Measurements from ENCODE around the gene AOC3.

- TF ChIP-seq CTCF (IDR thresholded peaks at IDR 0.05; ENCODE audit: poor library complexity, severe bottlenecking), result no peak
- no peak for TF ChIP-seq EZH2 (IDR thresholded peaks at IDR 0.05; ENCODE audit: borderline replicate concordance, insufficient read depth, low read length, poor library complexity, severe bottlenecking)
- no peak for TF ChIP-seq EP300 (conservative IDR thresholded peaks at IDR 0.05; ENCODE audit: poor library complexity, severe bottlenecking)
- TF ChIP-seq, protein P1, sequence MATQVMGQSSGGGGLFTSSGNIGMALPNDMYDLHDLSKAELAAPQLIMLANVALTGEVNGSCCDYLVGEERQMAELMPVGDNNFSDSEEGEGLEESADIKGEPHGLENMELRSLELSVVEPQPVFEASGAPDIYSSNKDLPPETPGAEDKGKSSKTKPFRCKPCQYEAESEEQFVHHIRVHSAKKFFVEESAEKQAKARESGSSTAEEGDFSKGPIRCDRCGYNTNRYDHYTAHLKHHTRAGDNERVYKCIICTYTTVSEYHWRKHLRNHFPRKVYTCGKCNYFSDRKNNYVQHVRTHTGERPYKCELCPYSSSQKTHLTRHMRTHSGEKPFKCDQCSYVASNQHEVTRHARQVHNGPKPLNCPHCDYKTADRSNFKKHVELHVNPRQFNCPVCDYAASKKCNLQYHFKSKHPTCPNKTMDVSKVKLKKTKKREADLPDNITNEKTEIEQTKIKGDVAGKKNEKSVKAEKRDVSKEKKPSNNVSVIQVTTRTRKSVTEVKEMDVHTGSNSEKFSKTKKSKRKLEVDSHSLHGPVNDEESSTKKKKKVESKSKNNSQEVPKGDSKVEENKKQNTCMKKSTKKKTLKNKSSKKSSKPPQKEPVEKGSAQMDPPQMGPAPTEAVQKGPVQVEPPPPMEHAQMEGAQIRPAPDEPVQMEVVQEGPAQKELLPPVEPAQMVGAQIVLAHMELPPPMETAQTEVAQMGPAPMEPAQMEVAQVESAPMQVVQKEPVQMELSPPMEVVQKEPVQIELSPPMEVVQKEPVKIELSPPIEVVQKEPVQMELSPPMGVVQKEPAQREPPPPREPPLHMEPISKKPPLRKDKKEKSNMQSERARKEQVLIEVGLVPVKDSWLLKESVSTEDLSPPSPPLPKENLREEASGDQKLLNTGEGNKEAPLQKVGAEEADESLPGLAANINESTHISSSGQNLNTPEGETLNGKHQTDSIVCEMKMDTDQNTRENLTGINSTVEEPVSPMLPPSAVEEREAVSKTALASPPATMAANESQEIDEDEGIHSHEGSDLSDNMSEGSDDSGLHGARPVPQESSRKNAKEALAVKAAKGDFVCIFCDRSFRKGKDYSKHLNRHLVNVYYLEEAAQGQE (IDR thresholded peaks at IDR 0.05; ENCODE audit: borderline replicate concordance), result no peak
- no peak for TF ChIP-seq MXI1 (conservative IDR thresholded peaks at IDR 0.05; ENCODE audit: poor library complexity, severe bottlenecking)
- TF ChIP-seq POLR2AphosphoS5 (IDR thresholded peaks at IDR 0.05), result no peak
- TF ChIP-seq TAF1 (IDR thresholded peaks at IDR 0.05; ENCODE audit: low read depth), result no peak
- TF ChIP-seq SMC3 (conservative IDR thresholded peaks at IDR 0.05; ENCODE audit: poor library complexity), result no peak
These were observed 47.7 kb upstream of the AOC3 start for GRCh38 chr17:42803074-42803883.
